Stimulated activated CD8-positive, alpha-beta memory T cell treated with anti-CD3 and anti-CD28 coated beads, Interleukin-2, amount 100 ng/mL, for 1 hour (primary cell): ENCODE results near the gene FH.

Experiments
- DNase-seq, 2 donors: peaks; one replicate each; pipeline ENCODE4 v3.0.0-alpha.2; 2020; ENCODE audit warnings: low read depth in 2 of 2

FH gene

DNA sequence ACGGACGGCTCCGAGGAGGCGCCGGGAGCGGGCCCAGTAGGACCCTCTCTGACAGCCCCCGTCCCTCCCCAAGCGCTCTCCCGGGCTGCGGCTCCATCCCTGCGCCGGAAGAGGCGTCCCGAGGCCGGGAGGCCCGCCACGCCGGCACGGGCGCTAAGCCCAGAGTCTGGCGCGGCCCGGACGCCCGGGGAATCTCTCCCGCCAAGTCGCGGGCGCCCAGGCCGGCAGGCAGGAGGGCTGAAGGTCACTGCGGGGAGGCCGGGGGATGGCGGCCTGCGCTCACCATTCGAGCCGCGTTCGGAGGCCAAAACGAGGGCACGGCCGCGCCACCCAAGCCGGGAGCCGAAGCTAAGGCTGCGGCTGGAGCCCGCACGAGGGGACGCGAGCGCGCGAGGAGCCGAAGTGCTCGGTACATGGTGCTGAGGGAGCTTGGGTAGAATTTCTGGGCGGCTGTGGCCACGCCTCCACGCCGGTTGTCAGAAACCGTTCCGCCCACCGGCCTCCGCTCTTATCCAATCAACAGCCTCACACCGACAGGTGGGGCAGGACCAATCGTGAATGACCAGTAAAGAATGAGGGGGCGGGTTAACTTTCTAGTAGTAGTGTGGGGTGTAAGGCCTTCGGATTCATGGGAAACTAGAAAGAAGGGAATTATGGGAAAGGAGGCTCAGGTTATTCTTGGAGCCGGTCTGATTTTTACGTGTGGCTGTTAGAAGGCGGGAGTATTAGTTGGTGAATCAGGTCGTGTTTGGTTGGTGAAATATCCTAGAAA, at the start of gene FH:
FH (minus strand) TSS at position 448 of the 772 bp plus-strand sequence; CDS start at position 415, 33 bp downstream.
- peak; percentile 79 to 86 for DNase-seq

DNA sequence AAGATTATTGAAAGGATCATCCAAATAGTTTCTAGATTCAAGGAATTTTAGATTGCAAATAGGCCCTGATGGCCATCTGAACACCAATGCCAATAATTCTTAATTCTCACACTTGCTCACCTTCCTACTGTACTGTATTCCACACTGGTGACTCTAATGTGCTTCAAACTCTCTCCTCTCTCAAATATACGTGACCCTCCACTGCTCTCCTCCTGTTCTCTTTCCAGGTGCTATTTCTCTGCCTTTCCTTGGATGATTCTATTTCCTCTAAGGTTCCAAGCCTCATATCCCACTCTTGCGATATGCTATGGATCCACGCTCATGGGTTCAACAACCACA, 41.3 kb upstream of the FH start:
- DNase-seq, result no peak

DNA sequence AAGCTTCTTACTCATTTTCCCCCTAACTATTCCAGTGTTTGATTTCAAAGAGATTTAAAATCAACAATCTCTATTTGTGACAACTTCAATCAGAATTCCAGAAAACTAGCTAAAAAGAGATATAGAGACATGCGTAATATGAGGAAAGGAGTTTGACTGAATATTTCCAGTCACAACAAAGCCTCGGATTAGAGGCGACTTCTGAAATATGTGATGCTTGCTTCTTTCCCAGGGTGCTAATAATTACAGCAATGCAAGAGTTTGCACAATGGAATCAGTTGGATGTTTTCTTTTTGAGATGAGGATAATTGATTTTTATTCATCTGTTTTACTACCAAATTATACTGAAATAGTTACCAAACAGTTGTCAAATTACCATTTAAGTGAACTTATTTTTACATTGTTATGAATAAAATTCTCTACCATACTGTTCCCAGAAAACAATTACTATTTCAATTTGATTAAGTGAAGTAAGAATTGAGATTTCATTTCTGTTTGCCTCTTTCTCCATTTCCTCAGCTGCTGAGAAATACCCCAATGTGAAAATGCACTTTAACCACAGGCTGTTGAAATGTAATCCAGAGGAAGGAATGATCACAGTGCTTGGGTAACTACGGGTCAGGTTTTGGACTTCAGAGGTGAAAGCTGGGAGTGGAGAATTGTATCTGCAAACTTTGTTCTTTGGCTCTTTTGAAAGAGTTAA, 40.7 kb upstream of the FH start:
- no peak for DNase-seq

DNA sequence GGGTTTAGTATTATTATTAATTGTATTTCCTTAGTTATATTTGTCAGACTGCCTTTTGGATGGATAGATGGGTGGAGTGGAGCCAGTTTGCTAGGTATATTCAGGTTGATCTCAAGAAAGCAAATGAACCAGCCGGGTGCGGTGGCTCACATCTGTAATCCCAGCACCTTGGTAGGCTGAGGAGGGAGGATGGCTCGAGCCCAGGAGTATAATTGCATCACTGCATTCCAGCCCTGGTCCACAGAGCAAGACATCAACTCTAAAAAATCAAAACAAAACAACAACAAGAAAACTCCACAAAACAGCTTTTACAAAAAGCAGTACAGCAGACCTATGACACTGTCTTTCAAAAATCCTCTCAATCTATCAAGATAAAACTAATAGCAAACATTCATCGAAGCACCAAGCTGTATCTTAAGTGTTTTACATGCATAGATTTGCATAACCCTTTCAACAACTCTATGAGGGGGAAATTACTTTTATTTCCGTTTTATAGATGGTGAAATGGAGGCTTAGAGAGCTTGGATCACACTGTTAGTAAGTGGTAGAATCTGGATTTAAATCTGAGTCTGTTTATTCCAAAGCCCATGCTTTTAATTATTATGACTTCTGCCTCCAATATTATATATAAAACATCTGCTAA, 38.1 kb upstream of the FH start:
- no peak for DNase-seq

DNA sequence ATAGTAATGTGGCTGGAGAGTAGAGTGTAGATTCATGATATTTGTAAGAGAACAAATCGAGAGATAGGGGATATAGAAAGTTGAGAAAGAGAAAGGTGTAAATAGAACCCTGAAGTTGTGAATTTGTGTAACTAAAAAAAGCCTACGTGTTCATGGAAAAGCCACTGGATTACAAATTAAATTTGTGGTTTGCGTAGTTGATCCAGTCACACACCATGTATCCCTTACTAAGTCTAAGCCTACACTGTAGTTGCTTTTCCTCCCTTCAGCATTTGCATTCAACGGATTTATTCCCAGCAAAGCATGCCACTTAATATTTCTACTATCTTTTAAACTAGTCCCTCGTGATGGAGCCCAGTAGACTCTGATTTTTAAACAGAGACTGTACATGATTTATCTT, 37.5 kb upstream of the FH start:
- no peak for DNase-seq

DNA sequence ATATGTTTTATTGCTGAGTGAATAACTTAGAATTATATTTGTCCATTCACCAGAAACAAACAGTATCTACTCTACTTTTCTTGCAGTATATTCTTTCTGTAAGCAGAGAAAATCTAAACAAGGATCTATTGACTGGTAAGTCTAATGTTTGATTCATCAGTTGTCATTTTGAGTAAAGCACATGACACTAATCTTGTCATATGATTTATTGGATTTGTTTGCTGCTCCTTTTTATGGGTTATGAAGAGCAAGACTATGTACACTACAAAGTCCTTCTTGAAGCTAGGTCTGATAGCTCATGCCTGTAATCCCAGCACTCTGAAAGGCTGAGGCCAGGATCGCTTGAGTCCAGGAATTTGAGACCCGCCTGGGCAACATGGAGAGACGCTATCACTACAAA, 36.0 kb upstream of the FH start:
- DNase-seq, result no peak

DNA sequence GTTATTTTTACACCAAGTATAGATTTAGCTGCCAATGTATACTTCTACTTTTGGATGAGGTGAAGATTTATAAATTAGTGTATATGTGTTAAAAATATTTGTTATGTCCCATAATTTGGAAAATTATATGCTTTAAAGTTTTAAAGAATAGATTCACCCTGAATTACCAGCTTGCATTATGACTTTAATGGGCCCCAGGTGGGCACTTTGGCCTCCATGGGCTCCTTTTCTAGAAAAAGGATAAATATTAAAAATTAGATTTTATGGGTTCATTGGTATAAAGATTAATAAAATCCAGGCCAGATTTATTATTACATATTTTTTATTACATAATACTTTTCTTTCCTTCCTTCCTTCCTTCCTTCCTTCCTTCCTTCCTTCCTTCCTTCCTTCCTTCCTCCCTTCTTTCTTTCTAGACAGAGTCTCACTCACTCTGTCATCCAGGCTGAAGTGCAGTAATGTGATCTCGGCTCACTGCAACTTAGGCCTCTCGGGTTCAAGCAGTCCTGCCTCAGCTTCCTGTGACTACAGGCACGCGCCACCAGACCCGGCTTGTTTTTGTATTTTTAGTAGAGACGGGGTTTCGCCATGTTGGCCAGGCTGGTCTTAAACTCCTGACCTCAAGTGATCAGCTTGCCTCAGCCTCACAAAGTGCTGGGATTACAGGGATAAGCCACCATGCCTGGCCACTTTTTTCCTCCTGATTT, 34.5 kb upstream of the FH start:
- DNase-seq, result no peak

DNA sequence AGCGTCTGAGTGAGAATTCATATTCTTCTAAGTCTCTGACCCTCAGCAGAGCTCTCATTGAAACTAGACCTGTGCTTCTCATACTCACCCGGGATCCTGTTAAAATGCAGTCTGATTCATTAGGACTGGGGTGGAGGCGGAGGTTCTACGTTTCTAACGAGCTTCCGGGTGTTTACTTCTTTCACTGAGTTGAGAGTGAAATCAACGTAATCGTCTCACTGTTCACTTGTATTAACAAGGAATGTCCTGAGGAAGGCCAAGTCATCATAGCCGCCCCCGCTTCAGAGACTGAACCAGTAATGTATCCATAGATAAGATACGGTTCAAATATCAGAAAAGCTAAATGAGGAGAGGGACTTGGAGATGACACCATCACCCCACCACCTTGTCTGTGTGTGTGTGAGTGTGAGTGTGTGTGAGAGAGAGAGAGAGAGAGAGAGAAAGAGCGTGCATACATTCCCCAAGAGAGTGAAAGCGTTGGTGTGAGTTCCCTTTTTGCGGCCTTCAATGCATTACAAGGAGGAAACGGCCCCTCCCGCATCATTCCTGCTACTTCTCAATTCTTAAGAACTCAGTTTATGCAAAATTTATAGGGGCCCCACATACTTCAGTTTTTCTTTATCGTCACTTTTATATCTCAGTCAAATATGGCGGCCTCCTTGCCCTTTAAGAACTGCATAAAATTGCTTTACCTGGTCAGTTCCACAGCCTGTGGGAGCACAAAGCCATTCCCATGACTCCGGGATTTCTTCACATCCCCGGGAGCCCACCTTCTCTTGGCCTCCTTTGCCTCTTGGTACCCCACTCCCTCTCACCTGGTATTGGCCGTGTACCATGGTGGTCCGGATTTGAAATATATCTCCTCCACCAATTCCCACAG, 32.4 kb upstream of the FH start:
- DNase-seq, result no peak

DNA sequence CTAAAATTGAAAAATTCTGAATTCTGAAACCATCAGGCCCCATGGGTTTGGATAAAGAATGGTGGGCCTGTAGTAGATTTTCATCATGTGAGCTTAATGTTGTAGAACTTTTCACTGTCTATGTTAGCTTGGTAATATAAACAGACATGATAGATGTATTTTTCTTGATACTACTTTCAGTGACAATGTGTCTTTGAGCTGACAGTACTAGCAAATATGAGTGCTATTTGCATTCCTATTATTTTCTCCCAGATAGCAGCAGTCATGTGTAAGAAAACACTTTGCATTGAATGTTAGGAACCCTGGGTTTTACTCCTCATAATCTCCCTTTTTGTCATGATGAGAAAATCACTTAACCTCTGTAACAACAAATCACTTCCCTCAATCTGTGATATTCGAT, 30.8 kb upstream of the FH start:
- no peak for DNase-seq

DNA sequence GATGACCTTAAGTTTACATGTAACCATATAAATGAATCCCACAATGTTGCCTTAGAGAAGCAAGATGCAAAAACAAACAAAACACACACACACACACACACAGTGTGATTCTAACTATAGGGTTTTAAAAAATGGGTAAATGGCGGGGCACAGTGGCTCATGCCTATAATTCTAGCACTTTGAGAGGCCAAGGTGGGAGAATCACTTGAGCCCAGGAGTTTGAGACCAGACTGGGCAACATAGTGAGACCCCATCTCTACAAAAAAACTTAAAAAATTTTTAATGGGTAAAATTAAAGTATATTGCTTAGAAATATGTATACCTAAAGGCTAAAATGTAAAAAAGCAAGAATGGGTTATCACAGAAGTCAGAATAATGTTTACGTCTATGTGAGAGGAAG, 28.5 kb upstream of the FH start:
- no peak for DNase-seq

DNA sequence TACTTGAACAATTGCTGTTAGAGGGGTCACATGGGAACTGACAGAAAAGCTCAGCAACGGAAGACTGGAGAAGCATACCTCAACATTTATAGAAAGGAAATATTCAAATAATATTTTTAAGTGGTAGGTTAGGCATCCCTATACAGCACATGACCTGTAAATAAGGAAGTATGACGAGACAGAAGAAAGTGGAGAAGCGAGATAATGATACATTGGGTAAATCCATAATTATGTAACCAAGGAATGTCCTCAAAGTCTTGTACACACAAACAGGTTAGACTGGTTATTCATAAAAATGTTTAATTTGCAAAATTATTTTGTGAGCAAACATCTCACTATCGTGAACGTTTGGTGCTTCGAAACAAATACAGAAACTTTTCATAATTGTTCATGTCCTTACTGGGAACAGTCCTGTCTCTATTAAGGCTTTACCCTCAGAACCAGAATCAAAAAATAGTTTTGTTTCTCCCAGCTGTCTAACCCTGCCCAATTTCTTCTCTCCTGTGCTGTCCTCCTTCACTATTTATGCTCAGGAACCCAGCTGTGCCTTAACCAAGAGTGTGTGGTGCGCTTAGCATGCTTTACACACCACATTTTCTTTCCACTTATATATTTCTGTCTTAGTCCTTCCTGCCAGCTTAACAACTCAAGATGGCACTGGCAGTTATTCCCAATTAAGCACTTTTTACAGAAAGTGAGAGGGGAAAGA, 22.8 kb upstream of the FH start:
- no peak for DNase-seq

DNA sequence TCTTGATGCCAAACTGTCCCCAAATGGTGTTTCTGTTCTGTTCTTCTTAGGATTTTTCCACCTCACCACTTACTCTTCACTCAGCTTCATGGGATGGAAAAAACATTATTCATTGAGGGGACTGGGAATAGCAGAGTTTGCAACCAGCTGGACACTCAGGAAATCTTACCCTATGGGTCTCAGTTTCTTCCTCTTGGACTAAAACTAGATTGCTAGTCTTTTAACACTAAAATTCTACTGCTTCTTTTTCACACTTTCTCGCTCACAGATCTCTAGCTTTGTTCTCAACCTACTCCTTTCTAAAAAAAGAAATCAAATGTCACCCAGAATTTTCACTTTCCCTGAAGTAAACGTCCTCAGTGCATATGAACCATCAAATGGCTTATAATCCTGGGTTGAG, 17.4 kb upstream of the FH start:
- DNase-seq, result no peak

DNA sequence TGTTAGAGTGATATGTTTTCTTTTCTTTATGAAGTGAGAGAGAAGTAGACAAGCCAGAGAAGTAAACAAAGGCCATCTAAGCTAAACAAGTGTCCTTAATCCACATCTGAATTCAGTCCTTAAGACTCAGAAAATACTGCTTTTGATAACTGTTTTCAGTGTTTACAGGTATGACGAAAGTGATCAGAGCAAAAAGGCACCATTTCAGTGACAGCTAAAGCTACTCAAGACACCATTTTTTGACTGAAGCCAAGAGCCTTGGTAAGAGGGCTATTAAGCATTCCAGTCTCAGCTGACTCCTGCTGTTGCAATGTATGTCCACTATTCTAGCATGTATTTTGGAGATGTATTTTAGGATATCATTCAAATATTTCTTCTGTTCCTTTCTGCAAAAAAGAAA, 16.7 kb upstream of the FH start:
- DNase-seq, result no peak

DNA sequence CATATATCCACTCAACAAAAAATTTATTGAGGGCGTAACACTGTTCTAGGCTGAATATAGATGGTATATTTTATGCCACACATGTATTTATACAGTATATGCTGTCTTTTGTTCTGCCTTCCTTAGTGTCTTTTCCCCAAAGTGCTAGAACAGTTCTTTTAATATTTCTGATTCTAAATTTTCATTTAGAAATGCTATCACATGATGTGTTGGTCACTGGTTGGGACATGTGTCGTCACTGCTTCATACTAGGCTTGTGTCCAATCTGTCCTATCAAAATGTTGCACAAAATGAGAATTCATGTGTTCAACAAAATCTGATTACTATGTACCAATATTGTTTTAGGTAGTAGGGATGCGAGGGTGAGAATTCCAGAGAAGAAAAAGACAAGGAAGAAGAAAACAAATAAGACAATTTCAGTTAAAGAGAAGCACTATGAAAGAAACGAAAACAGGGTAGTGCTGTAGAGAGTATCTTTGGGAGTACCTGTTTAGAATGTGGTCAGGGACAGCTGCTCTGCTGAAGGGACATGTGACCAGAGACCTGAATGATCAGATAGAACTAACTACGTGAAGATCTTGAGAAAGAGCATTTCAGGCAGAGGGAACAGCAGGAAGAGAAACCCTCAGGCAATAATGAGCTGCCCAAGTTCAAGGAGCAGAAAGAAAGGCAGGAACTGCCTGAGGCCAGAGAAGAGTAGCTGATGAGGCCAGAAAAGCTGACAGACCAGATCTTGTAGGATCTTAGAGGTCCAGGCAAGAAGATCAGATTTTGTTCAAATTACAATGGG, 14.0 kb upstream of the FH start:
- DNase-seq, result no peak

DNA sequence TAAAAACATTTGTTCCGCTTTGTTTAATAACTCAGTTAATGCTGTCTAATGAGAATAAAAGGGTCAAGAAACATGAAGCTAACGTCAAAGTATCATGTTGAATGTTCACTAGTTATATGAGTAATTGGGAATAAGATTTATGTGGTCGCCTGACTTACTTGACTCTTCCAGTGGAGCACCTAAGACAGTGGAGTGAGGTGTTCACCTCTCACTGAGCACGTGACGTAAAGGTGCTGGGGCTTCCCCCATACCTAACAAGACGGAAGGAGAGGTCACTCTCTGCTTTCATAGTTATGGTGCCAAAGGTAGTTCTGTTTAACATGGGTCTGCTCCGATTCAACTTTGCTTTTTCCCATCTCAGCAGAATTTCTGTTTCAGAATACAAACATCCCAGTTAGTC, 13.3 kb upstream of the FH start:
- no peak for DNase-seq

DNA sequence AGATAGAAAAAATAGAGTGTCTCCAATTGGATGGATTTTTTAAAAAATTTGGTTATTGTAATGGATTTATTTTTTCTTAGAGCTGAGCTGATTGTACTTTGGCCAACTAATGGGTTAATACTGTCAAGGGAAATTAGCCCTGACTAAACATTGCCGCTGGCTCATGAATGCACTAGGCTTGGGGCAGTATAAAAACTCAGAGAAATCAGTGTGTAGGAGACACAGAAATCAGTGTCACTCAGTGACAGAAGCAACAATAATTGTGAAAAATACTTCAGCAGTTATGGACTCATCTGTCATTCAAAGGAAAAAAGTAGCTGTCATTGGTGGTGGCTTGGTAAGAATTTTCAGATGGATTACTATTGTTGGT, 12.6 kb upstream of the FH start, which contains the start of gene KMO:
KMO (plus strand) TSS at position 217 of the 370 bp plus-strand sequence; CDS start at position 284, 67 bp downstream.
- DNase-seq, result no peak

DNA sequence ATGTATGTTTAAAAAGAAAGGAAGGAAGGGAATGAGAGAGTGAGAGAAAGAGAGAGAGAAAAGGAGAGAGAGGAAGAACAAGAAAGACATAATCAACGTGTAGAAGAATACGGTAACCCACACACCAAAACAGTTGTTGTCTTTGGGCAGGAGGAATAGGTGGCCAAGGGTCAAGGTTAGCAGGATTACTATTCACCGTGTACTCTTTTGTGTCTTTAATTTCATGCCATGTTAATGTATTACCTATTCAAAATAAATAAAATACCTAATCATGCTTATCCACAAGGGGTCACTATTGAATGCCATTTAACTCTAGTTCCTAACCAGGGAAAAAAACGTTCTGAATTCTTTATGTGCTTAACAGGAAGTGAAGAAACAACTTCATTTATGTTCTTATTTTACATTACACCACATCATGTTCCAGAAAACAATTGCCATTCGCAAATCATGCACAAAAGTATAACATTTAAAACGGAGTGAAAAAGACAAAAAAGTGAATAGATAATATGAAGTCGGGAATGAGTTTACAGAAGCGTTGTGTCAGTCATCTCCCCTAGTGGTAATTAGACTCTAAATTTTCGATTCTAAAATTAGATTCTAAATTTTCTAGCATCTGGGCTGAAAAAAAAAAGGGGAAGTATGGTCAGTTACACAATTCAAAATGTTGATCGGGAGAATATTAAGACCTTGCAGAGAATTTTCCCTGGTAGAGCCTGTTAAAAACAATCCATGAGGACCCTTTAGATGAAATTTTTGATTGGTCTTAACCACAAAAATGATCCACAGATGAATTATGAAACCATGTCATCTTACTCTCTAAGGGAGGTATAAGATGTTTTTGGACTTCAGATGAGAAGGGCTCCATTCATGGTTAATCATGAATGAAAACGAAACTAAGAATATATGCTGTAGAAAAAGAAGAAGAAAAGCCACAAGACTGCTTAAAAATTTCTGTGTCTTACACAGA, 11.9 kb upstream of the FH start:
- DNase-seq, result no peak

DNA sequence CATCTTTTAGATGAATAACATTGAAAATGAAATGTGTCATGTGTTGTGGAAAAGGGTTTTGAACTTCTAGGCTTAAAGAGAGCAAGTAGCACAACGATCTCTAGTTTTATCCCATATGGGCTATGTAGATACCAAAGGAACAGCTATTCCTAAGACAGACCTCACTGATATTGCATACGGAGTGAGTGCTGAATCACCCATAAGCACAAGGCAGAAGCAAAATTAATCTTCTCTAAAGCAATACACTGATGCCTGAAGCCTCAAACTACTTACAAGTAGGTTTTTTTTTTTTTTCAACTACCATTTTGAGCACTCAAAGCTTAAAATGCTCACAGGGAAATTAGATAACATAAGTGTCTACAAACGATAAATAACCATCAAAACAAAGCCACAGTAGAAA, 7.6 kb upstream of the FH start:
- DNase-seq, result no peak

DNA sequence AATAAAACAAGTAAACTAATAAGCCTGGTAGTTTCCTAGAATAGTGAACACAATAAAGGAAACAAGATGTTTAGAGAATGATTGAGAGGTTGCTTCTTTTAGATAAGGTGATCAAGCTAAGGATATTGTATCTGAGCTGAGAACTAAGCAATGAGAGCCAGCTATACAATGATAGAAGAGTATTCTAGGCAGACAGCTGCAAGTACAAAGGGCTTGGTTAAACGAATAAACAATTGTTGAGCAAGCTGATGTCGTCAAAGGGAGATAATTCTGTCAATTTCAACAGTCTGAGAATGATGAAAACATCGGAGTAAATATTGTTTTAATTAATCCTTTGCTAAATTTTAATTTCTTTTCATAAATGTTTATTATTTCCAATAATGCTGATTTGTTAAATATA, 5.5 kb upstream of the FH start:
- no peak for DNase-seq
